ENCODE results near the gene SLC5A6. TPM values are rescaled to one million over a fixed set of nuclear protein-coding genes. Genes with fewer than 3 reads are reported as not detected.

SLC5A6 gene
- polyA plus RNA-seq, 2 of the 4 experiments (the other 2 are of a cell fraction) = 82.7 to 86.7 TPM

GRCh38 chr2:27182346-27182745, 29.7 kb downstream of the SLC5A6 start:
- no peak overlapping the region for H3K4me2 ChIP-seq
- ChIA-PET POLR2A (no interaction called here), CTCF (interaction anchor here (0.5 to 3.4 kb wide), 5 partner anchors 9 to 83 kb away, joined by 3 to 16 read pairs (median 3); no protein-coding TSS in a partner anchor)
- 44% methylated on average over 4 of the region's 4 CpGs for WGBS (ENCODE audit: missing lambda C conversion rate)
- ATAC-seq (no peak), DNase-seq (ENCODE audit: low read depth in 1 of 2, low spot score in 1 of 2) (no peak), FAIRE-seq (no peak)
- no peak overlapping the region for H3K27ac ChIP-seq
- H3K4me1 ChIP-seq = no peaks in the 10 kb centered on the region
- no peaks in the 10 kb centered on the region for H3K9me3 ChIP-seq
- TF ChIP-seq FOSL2 (IDR thresholded peaks at IDR 0.05) = no peak
- no peak for TF ChIP-seq FOSL2 (CRISPR knock-in tag; IDR thresholded peaks at IDR 0.05)
- no peak for TF ChIP-seq KDM5A (IDR thresholded peaks at IDR 0.05)
- TF ChIP-seq, protein P1, sequence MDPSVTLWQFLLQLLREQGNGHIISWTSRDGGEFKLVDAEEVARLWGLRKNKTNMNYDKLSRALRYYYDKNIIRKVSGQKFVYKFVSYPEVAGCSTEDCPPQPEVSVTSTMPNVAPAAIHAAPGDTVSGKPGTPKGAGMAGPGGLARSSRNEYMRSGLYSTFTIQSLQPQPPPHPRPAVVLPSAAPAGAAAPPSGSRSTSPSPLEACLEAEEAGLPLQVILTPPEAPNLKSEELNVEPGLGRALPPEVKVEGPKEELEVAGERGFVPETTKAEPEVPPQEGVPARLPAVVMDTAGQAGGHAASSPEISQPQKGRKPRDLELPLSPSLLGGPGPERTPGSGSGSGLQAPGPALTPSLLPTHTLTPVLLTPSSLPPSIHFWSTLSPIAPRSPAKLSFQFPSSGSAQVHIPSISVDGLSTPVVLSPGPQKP (IDR thresholded peaks at IDR 0.05; ENCODE audit: low read depth, low read length) = no peak
- TF ChIP-seq ZFP36 (IDR thresholded peaks at IDR 0.05; ENCODE audit: borderline replicate concordance, partially characterized antibody) = no peak
- no peak for TF ChIP-seq RFX5 (IDR thresholded peaks at IDR 0.05)
- no peak for TF ChIP-seq NPAS2 (CRISPR knock-in tag; IDR thresholded peaks at IDR 0.05; ENCODE audit: borderline replicate concordance)
- no peak for TF ChIP-seq FOXS1 (CRISPR knock-in tag; IDR thresholded peaks at IDR 0.05)
- no peak for TF ChIP-seq BHLHE40 (IDR thresholded peaks at IDR 0.05; ENCODE audit: low read depth, low read length)
- TF ChIP-seq, protein P2, sequence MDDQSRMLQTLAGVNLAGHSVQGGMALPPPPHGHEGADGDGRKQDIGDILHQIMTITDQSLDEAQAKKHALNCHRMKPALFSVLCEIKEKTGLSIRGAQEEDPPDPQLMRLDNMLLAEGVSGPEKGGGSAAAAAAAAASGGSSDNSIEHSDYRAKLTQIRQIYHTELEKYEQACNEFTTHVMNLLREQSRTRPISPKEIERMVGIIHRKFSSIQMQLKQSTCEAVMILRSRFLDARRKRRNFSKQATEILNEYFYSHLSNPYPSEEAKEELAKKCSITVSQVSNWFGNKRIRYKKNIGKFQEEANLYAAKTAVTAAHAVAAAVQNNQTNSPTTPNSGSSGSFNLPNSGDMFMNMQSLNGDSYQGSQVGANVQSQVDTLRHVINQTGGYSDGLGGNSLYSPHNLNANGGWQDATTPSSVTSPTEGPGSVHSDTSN (IDR thresholded peaks at IDR 0.05) = no peak
- TF ChIP-seq CEBPB (IDR thresholded peaks at IDR 0.05) = no peak
- TF ChIP-seq HES2 (IDR thresholded peaks at IDR 0.05) = no peak
- no peak for TF ChIP-seq MAFK (IDR thresholded peaks at IDR 0.05; ENCODE audit: partially characterized antibody)
- no peak overlapping the region for H3K4me3 ChIP-seq

GRCh38 chr2:27179344-27180000, 32.6 kb downstream of the SLC5A6 start:
- no peak for TF ChIP-seq HOXB5 (CRISPR knock-in tag; IDR thresholded peaks at IDR 0.05)
- 14% methylated on average over 3 of the region's 3 CpGs for WGBS (ENCODE audit: missing lambda C conversion rate)
- Histone ChIP-seq H3K27ac (no peak overlapping the region), H3K4me3 (no peak overlapping the region), H3K9me3 (no peaks in the 10 kb centered on the region), H3K4me2 (no peak overlapping the region), H3K4me1 (no peaks in the 10 kb centered on the region)
- ATAC-seq = no peak
- CTCF ChIA-PET = interaction anchor here (2.5 to 2.8 kb wide), 2 partner anchors 9 to 100 kb away, joined by 6 to 17 read pairs; no protein-coding TSS in a partner anchor
- FAIRE-seq = no peak
- DNase-seq (ENCODE audit: low read depth in 1 of 2, low spot score in 1 of 2) = no peak
- POLR2A ChIA-PET = no interaction called here

- CTCF ChIA-PET = interaction anchor here (0.6 to 2.5 kb wide), 4 partner anchors 8 to 171 kb away, joined by 3 to 17 read pairs (median 4); no protein-coding TSS in a partner anchor
- FAIRE-seq = no peak
Measured at GRCh38 chr2:27178469-27178868, 33.6 kb downstream of the SLC5A6 start.

More at GRCh38 chr2:27178469-27178868, 33.6 kb downstream of the SLC5A6 start:
- 59% methylated on average over 3 of the region's 3 CpGs for WGBS (ENCODE audit: missing lambda C conversion rate)
- no peaks in the 10 kb centered on the region for H3K4me1 ChIP-seq
- no peak overlapping the region for H3K27ac ChIP-seq
- POLR2A ChIA-PET = no interaction called here
- no peak overlapping the region for H3K4me3 ChIP-seq
- TF ChIP-seq EP300 (IDR thresholded peaks at IDR 0.05) = no peak
- no peak for TF ChIP-seq CBX8 (IDR thresholded peaks at IDR 0.05)
- no peak for TF ChIP-seq ZFP36 (IDR thresholded peaks at IDR 0.05; ENCODE audit: borderline replicate concordance, partially characterized antibody)
- no peak for TF ChIP-seq FOXS1 (CRISPR knock-in tag; IDR thresholded peaks at IDR 0.05)
- TF ChIP-seq EHF (CRISPR knock-in tag; IDR thresholded peaks at IDR 0.05) = no peak
- no peak for TF ChIP-seq HES2 (IDR thresholded peaks at IDR 0.05)
- TF ChIP-seq GATA3 (IDR thresholded peaks at IDR 0.05; ENCODE audit: borderline replicate concordance) = no peak
- no peak for TF ChIP-seq NR3C1 (IDR thresholded peaks at IDR 0.05)
- TF ChIP-seq RCOR1 (IDR thresholded peaks at IDR 0.05; ENCODE audit: low read depth, low read length) = no peak
- TF ChIP-seq FOSL2 (IDR thresholded peaks at IDR 0.05) = no peak
- TF ChIP-seq FOSL2 (CRISPR knock-in tag; IDR thresholded peaks at IDR 0.05) = no peak
- no peak for TF ChIP-seq SMC3 (IDR thresholded peaks at IDR 0.05)
- TF ChIP-seq RAD21 (conservative IDR thresholded peaks at IDR 0.05 in 1 of 2, IDR thresholded peaks at IDR 0.05 in 1 of 2) = no peak
- TF ChIP-seq, protein P3, sequence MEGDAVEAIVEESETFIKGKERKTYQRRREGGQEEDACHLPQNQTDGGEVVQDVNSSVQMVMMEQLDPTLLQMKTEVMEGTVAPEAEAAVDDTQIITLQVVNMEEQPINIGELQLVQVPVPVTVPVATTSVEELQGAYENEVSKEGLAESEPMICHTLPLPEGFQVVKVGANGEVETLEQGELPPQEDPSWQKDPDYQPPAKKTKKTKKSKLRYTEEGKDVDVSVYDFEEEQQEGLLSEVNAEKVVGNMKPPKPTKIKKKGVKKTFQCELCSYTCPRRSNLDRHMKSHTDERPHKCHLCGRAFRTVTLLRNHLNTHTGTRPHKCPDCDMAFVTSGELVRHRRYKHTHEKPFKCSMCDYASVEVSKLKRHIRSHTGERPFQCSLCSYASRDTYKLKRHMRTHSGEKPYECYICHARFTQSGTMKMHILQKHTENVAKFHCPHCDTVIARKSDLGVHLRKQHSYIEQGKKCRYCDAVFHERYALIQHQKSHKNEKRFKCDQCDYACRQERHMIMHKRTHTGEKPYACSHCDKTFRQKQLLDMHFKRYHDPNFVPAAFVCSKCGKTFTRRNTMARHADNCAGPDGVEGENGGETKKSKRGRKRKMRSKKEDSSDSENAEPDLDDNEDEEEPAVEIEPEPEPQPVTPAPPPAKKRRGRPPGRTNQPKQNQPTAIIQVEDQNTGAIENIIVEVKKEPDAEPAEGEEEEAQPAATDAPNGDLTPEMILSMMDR (IDR thresholded peaks at IDR 0.05) = no peak
- TF ChIP-seq, protein P2 (IDR thresholded peaks at IDR 0.05) = no peak
- no peaks in the 10 kb centered on the region for H3K9me3 ChIP-seq
- no peak for ATAC-seq
- DNase-seq (ENCODE audit: low read depth in 1 of 2, low spot score in 1 of 2) = no peak
- H3K4me2 ChIP-seq = no peak overlapping the region
